ENCODE results near the gene DIPK1C. TPM values are rescaled to one million over a fixed set of nuclear protein-coding genes. Genes with fewer than 3 reads are reported as not detected.

Gene DIPK1C
- total RNA-seq, 4 donors from 2014 or later = not detected

- no peak for TF ChIP-seq CTCF (IDR thresholded peaks at IDR 0.05; ENCODE audit: low read depth)
Observed at GRCh38 chr18:74493689-74494088, 36.6 kb upstream of the DIPK1C start.

GRCh38 chr18:74492259-74492658 lies 35.2 kb upstream of the DIPK1C start:
- no peak for TF ChIP-seq CTCF (IDR thresholded peaks at IDR 0.05; ENCODE audit: low read depth)

- no peak for TF ChIP-seq CTCF (IDR thresholded peaks at IDR 0.05; ENCODE audit: low read depth)
Observed at GRCh38 chr18:74489676-74490075, 32.6 kb upstream of the DIPK1C start.

- no peak for TF ChIP-seq CTCF (IDR thresholded peaks at IDR 0.05; ENCODE audit: low read depth)
Observed at GRCh38 chr18:74488864-74489263, 31.8 kb upstream of the DIPK1C start.

DNA sequence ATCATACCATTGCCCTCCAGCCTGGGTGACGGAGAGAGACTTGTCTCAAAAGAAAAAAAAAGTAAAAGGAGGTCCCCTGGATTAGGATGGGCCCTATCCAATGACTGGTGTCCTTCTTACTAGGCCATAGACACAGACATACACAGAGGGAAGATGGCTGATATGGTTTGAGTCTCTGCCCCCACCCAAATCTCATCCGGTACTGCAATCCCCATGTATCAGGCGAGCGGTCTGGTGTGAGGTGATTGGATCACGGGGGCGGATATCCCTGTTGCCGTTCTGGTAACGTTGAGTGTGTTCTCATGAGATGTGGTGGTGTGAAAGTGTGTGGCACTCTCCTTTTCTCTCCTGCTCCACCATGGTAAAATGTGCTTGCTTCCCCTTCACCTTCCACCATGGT lies 31.2 kb upstream of the DIPK1C start:
- no peak for TF ChIP-seq CTCF (IDR thresholded peaks at IDR 0.05; ENCODE audit: low read depth)

- TF ChIP-seq CTCF (IDR thresholded peaks at IDR 0.05; ENCODE audit: low read depth) = no peak
Observed at GRCh38 chr18:74486119-74486849, 29.2 kb upstream of the DIPK1C start.

GRCh38 chr18:74482697-74483096 lies 25.6 kb upstream of the DIPK1C start:
- no peak for TF ChIP-seq CTCF (IDR thresholded peaks at IDR 0.05; ENCODE audit: low read depth)

Data from subcutaneous adipose tissue (tissue), 4 donors.